GM18867 (cell line): ENCODE measurements around the gene UBR3.

Experiments used
- ATAC-seq: cut with Tn5 transposase; IDR thresholded peaks from one replicate; pipeline ENCODE4 v1.9.1; 2021; ENCODE audit warnings: mild to moderate bottlenecking, moderate library complexity; ENCODE audit not compliant: unreplicated experiment

UBR3 gene

GRCh38 chr2:170034596-170034995 is 207.3 kb downstream of the UBR3 start:
- no peak for ATAC-seq

DNA sequence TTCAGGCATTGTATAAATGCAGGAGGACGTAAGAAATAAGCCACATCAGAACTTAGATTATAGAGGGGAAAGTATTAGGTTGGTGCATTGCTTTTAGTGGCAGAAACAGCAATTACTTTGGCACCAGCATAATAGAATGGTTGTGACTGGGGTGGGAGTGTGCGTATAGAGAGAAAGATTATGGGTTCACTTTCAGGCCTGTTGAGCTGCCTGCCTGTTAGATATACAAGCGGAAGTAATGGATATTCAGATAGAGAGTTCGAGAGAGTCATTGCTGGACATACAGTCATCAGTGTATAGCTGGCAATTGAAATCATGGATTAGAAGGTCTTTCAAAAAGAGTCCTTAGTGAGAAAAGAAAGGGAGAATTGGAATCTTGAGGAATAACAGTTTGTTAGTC is 211.5 kb downstream of the UBR3 start:
- no peak for ATAC-seq

GRCh38 chr2:170039401-170040172 is 212.3 kb downstream of the UBR3 start:
- ATAC-seq: no peak

DNA sequence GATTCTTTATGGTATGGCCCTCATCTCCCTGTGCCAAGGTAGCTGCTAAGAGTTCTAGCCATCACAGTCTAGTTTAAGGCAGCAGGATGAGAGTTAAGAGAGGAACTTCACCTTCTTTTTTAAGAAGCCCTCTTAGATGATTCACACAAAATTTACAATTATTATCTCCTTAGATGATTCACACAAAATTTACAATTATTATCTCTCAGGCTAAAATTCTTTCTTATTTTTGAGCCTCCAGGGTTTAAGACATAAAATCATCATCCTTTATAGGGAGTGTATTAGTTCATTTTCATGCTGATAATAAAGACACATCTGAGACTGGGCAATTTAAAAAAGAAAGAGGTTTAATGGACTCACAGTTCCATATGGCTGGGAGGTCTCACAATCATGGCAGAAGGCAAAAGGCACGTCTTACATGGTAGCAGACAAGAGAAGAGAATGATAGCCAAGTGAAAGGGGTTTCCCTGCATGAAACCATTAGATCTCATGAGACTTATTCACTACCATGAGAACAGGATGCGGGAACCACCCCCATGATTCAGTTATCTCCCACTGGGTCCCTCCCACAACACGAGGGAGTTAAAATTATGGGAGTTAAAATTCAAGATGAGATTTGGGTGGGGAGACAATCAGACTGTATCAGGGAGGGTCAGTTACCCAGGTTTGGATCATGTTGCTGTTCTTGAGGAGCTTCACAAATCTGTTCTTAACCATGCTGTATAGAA is 217.7 kb downstream of the UBR3 start:
- no peak for ATAC-seq

DNA sequence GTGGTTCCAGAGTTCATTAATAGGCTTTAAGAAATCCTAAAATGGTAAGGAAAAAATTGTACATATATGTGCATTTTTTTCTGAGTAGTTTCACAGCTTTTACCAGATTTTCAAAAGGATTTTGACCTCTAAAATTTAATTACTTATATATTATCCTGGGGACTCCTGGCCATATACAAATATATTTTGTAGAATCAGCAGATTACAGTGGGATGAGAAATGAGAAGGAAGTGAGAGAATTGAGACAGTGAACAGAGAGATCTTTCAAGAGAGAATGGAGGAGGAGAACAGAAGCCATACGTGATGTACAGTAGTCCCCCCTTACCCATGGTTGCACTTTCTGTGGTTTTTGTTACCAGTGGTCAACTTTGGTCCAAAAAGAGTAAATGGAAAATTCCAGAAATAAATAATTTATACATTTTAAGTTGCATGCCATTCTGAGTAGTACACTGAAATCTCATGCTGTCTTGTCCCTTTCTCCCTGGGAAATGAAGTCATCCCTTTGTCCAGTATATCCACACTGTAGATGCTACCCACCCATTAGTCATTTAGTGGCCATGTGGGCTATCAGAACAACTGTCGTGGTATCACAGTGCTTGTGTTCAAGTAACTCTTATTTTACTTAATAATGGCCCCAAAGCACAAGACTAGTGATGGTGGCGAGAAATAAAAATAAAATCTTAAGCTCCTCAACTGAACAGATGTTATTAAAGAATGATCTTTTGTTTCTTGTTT is 220.2 kb downstream of the UBR3 start:
- ATAC-seq: no peak

GRCh38 chr2:170052151-170052550 is 224.9 kb downstream of the UBR3 start:
- no peak for ATAC-seq

DNA sequence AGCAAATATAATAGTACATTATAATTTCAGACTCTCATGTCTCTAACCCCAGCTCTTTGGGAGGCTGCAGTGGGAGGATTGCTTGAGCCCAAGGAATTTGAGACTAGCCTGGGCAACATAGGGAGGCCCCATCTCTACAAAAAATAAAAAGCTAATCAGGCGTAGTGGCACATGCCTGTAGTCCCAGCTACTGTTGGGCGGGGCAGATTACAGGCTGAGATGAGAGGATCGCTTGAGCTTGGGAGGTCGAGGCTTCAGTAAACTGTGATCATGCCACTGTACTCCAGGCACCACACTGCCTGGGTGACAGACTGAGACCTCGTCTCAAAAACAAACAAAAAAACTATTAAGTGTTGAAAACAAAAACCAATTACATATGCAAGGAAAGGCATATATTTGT is 227.7 kb downstream of the UBR3 start:
- no peak for ATAC-seq

GRCh38 chr2:170056900-170057299 is 229.6 kb downstream of the UBR3 start:
- no peak for ATAC-seq

- ATAC-seq: no peak
These were observed 236.4 kb downstream of the UBR3 start for GRCh38 chr2:170063456-170064235.

GRCh38 chr2:170070778-170071177 is 243.5 kb downstream of the UBR3 start:
- ATAC-seq: no peak

GRCh38 chr2:170073288-170073687 is 246.0 kb downstream of the UBR3 start:
- ATAC-seq: no peak

DNA sequence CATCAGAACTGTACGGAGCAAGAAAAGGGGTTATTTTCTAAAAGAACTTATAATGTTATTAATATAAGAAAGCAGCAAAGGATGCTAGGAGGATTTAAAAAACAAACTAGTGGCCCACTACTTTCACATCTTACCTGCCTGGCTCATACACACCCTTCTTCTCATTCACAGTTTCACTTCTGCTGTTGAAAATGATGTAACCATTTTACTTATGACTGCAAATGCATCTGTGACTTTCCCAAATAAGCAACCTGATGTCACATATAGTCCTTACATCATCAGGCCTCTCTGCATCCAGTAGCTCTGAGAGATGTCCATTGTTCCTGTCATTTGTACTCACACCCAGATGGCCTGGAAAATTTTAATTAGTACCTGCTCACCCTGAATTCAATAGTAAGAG is 248.9 kb downstream of the UBR3 start:
- peak; percentile 67 for ATAC-seq

- no peak for ATAC-seq
These were observed 250.7 kb downstream of the UBR3 start for GRCh38 chr2:170077830-170078569.

GRCh38 chr2:170084820-170085491 is 257.7 kb downstream of the UBR3 start:
- ATAC-seq: no peak

DNA sequence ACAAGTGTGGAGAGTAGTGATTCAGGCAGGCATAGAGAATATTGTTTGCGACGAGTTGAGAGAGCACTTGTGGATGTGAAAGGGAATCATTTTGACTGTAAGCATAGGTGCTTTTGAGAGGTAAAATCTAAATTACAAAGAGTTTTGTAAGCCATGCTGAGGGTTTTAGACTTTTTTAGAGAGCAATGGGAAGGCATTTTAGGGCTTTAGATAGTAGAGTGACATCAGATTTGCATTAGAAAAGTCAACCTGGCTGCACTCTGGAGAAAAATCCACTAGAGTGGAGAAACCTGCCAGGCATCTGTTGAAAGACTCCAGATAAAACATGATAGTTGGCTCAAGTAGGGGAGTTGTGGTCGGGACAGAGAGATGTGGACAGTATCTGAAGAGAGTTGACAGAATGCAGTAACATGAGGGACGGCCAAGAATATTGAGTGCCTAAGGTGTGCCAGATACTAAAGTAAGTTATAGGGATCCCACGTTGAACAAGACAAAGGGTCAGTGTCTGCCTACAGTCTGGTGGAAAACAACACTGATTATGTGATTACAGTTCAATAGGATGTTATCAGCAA is 258.9 kb downstream of the UBR3 start:
- no peak for ATAC-seq

DNA sequence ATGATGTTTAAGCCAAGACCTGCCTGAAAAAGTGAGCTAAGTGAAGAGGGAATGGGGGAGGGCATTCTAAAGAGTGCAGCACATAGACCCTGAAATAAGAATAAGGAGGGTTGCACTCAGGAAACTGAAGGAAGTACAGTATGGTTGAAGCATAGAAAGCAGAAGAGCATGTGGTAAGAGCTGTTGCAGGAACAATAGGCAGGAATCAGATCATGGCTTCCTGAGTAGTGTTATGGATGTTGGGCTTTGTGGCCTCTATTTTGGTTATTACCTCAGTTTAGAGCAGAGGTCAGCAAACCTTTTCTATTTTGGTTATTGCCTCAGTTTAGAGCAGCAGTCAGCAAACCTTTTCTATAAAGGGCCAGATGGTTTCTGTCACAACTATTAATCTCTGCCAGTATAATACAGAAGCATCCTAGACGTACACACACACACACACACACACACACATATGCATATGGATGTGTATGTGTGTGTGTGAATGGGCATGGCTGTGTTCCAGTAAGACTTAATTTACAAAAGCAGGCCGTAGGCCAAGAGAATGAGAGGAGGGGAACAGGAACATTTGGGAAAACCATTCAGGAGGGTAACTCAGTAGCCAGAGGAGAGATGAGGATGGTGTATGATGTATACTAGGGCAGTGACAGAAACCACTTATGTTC is 259.6 kb downstream of the UBR3 start:
- ATAC-seq: no peak

DNA sequence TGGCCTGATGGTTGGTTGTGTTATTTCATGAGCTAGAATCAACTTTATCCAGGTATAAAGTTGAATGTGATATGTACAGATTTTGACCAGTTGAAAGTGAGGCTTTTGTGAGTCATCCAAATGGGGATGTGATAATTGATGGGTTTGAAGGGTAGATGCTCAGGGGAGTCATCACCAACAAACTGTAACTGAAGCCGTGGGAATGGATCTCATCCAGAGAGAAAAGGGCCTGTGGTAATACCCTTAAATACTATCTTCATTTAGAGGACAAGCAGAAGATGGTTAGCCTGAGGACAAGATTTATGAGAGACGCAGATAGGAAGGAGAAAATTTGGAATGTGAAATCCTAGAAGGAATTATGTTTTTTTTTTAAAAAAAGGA is 260.1 kb downstream of the UBR3 start:
- no peak for ATAC-seq

- ATAC-seq: no peak
These were observed 261.5 kb downstream of the UBR3 start for GRCh38 chr2:170088776-170089175.

DNA sequence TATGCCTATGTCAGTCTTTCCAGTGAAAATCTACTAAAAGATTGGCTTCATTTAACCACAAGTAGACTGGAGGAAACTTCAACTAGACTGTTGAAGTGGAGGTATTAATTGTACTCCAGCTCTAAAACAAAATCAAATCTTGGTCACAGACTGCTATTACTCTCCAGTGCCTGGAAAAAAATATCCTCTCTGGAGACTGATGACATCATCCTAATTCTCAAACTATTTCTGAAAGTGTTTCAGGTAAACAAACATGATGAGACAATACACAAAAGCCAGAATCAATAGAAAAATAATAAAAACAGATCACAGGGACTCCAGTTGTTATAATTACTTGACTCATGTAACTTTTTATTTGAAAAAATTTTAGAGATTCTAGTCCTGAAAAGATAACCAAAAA is 263.0 kb downstream of the UBR3 start:
- no peak for ATAC-seq
